BLaER1 treated with 17β-estradiol and CSF1 and Interleukin-3, amounts not matched to agents 10 nM and 100 nM (cell line): ENCODE measurements around the gene SZRD1.

Experiments
- H3K27ac ChIP-seq, 11 experiments: shearing (Covaris generic); formaldehyde crosslinking; 2 replicates each; pipeline ENCODE4 v1.8.1; 2022
- H3K27me3 ChIP-seq, 11 experiments: shearing (Covaris generic); formaldehyde crosslinking; 2 replicates each; pipeline ENCODE4 v1.8.1; 2022
- H3K36me3 ChIP-seq, 11 experiments: shearing (Covaris generic); formaldehyde crosslinking; 2 replicates each; pipeline ENCODE4 v1.8.1; 2022
- H3K4me1 ChIP-seq, 10 experiments: shearing (Covaris generic); formaldehyde crosslinking; 2 replicates each; pipeline ENCODE4 v1.8.1; 2022
- H3K4me2 ChIP-seq, 11 experiments: shearing (Covaris generic); formaldehyde crosslinking; 2 replicates each; pipeline ENCODE4 v1.8.1; 2022
- H3K4me3 ChIP-seq, 10 experiments: shearing (Covaris generic); formaldehyde crosslinking; 2 replicates each; pipeline ENCODE4 v1.8.1; 2022
- H3K9ac ChIP-seq, 11 experiments: shearing (Covaris generic); formaldehyde crosslinking; 2 replicates each; pipeline ENCODE4 v1.8.1; 2022
- H3K9me3 ChIP-seq, 11 experiments: shearing (Covaris generic); formaldehyde crosslinking; replicated peaks in 1 of 11; 2 replicates each; pipeline ENCODE4 v1.8.1; 2022
- H4K20me1 ChIP-seq, 11 experiments: shearing (Covaris generic); formaldehyde crosslinking; 2 replicates each; pipeline ENCODE4 v1.8.1; 2022
- Cebpa-rat ChIP-seq, 11 experiments: shearing (Covaris generic); IDR thresholded peaks; 2 replicates each; pipeline ENCODE4 v1.8.1; 2022

The SZRD1 gene

DNA sequence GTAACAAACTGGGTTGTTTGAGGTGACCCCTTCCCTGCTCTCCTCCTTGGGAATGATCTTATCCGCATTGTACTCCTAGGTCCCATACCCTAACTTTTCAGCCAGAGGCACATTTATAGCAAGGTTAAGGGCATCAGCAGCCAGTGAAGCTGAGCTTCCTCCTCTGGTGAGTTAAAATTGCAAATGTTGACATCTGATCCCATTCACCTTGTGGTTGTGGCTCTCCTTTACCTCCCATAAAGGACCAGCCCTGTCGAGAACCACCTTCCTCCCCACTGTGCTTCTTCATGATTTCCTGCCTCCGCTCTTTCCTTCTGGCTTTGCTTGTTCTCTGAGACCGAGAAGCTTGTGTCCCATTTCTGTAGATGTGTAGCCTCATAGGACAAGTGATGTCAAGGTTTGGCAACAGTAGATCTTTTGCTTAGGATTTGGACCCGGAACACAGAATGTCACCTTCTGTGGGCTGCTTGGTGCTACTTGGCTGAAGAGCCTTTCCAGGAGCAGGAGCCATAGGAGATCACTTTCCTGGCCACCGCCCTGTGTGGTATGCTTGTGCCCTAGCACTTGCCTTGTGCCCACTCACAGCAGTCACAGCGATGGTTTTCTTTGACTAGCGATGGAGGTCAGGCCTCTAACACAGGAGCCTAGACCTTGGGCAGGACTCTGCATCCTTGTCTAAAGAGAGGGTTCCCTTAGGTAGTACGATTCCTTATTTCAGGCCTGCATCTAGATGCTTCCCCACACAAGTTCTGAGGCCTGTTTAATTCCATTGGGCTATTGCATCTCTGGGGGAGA, 18.8 kb downstream of the SZRD1 start:
- Histone ChIP-seq H4K20me1 (peaks cover 96 to 100% (median 99%) of the 10 kb centered on the region in 11 experiments), H3K4me3 (no peak overlapping the region), H3K9ac (0 out of 22 replicates have a peak overlapping the region, but pooled peaks of 1 of the 11 experiments have one; percentile 12)

DNA sequence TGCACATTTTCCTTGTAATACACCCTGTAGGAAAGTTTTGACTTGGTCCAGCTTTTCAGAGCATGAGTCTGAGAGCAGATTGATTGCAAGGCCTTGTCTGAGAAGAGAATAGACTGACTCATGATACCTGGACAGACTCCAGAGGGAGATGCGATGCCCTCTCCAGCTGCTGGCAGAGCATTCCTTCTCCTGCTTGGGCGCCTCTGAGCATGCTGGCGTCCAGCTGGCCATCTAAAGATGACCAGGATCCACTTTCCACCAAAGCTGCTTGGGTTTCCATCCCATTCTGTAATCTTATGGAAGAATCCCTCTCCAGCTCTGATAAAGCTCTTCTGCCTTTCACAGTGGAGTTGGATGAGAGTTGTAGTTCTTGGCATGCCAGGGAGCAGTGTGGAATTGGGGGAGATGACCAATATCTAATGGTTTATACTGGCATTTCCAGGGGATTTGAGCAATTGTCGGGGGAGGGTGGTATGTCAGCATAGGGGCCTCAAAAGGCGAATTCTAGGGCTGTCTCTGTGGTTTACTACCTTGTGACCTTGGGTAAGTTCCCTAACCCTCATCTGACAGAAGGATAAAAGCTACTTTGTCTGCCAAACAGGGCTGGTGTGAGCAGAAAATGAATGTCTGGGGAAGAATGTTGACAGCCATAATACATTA, 19.5 kb downstream of the SZRD1 start:
- Histone ChIP-seq H3K27ac (peak overlapping the region in 1 of 11 experiments; percentile 33; a peak in 2 of 22 replicates), H3K4me1 (peaks cover 61 to 73% (median 63%) of the 10 kb centered on the region in 10 experiments), H3K9me3 (peaks cover 0 to 9% (median 0%) of the 10 kb centered on the region in 11 experiments; a peak in 1 of 22 replicates), H4K20me1 (peaks cover 96 to 100% (median 99%) of the 10 kb centered on the region in 11 experiments), H3K9ac (no peak overlapping the region), H3K36me3 (peaks cover 21 to 84% (median 61%) of the 10 kb centered on the region in 11 experiments; a peak in 21 of 22 replicates), H3K4me3 (no peak overlapping the region), H3K4me2 (peak overlapping the region; percentile 2 to 74 (median 35); a peak in 20 of 22 replicates), H3K27me3 (no peaks in the 10 kb centered on the region)
- no peak for TF ChIP-seq Cebpa-rat (IDR thresholded peaks at IDR 0.05)

More for the DNA sequence above, 18.8 kb downstream of the SZRD1 start:
- Histone ChIP-seq H3K27ac (0 out of 22 replicates have a peak overlapping the region, but pooled peaks of 1 of the 11 experiments have one; percentile 5), H3K27me3 (no peaks in the 10 kb centered on the region), H3K9me3 (peaks cover 0 to 9% (median 0%) of the 10 kb centered on the region in 11 experiments; a peak in 1 of 22 replicates), H3K36me3 (peaks cover 21 to 84% (median 62%) of the 10 kb centered on the region in 11 experiments; a peak in 21 of 22 replicates), H3K4me1 (peaks cover 53 to 66% (median 56%) of the 10 kb centered on the region in 10 experiments), H3K4me2 (peak overlapping the region; percentile 7 to 74 (median 35); a peak in 17 of 22 replicates)
- TF ChIP-seq Cebpa-rat (IDR thresholded peaks at IDR 0.05): no peak

DNA sequence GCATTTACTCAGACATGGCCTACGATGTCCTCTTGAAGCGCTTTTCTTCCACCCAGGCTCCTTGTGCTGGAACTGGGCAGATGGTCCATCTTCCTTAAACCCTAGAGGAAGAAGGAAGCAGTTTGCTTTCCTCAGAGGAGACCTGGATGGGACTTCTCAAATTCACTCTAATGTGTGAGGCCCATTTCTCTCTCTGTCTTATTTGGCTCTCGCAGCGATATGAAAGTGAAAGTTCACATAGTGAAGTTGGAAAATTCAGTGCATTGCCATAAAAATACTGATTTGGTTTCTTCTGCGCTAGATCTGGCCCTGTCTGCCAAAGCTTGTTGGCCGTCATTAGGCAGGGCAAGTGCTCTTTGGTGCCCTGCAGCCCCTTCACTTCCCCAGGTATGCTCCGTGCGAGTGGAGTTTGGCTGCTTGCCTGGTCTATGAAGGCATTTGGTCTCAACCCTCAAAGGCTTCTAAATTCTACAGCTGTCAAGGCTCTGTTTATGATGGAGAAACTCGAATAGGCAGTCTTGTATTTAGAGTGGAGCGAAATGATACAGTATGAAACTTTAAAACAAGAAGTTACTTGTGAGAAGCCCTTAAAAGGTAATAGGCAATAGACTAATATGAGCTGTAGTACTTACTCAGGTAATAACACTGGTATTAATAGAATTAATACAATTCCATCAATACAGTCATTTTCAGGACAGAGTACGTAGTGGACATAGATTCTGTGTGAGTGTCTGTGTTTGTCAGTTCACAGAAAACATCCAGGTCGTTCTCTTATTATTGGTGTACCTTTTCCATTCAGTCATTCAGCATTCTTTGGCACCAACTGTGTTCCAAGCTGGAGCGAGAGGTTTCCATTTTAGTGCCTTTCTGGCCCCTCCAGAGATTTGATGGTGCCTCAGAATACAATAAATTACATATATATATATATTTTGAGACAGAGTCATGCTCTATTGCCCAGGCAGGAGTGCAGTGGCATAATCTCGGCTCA, 20.5 kb downstream of the SZRD1 start:
- no peak for TF ChIP-seq Cebpa-rat (IDR thresholded peaks at IDR 0.05)
- Histone ChIP-seq H3K36me3 (peaks cover 23 to 85% (median 60%) of the 10 kb centered on the region in 11 experiments), H3K4me2 (peak overlapping the region; percentile 2 to 74 (median 35); a peak in 19 of 22 replicates), H4K20me1 (peaks cover 96 to 100% (median 99%) of the 10 kb centered on the region in 11 experiments), H3K4me1 (peaks cover 67 to 82% (median 71%) of the 10 kb centered on the region in 10 experiments), H3K9me3 (peaks cover 0 to 9% (median 0%) of the 10 kb centered on the region in 11 experiments; a peak in 1 of 22 replicates), H3K27ac (peak overlapping the region in 2 of 11 experiments; percentile 10 to 33; a peak in 2 of 22 replicates), H3K27me3 (no peaks in the 10 kb centered on the region), H3K4me3 (no peak overlapping the region), H3K9ac (no peak overlapping the region)

DNA sequence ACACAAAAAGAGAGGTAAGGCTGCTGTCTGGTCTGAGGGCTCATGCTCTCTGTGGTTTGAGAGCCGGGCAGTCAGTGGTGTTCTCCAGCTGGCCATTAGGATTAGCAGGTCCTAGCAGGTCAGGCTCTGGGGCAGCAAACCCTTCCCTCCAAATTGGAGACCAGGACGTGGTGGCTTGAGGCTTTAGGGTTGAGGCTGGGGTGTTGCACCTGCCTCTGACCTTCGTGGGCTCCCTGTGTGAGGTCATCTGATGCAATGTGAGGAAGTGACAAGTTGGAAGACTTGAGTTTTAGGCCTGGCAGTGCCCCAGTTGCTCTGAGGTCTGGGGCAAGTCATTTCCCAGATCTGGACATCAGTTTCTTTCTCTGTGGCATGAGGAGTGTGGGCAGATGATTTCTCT, 24.4 kb downstream of the SZRD1 start:
- Histone ChIP-seq H3K27ac (peak overlapping the region in 10 of 11 experiments; percentile 0 to 55 (median 30); a peak in 11 of 22 replicates), H3K9ac (peak overlapping the region in 5 of 11 experiments; percentile 1 to 30 (median 14); a peak in 5 of 22 replicates), H3K36me3 (peaks cover 40 to 90% (median 65%) of the 10 kb centered on the region in 11 experiments), H3K4me3 (no peak overlapping the region), H3K9me3 (peaks cover 0 to 9% (median 0%) of the 10 kb centered on the region in 11 experiments; a peak in 1 of 22 replicates), H3K4me2 (peak overlapping the region; percentile 37 to 71 (median 52)), H3K27me3 (no peaks in the 10 kb centered on the region), H3K4me1 (peaks cover 59 to 94% (median 71%) of the 10 kb centered on the region in 10 experiments), H4K20me1 (peaks cover 91 to 100% (median 98%) of the 10 kb centered on the region in 11 experiments)
- TF ChIP-seq Cebpa-rat (IDR thresholded peaks at IDR 0.05): no peak

DNA sequence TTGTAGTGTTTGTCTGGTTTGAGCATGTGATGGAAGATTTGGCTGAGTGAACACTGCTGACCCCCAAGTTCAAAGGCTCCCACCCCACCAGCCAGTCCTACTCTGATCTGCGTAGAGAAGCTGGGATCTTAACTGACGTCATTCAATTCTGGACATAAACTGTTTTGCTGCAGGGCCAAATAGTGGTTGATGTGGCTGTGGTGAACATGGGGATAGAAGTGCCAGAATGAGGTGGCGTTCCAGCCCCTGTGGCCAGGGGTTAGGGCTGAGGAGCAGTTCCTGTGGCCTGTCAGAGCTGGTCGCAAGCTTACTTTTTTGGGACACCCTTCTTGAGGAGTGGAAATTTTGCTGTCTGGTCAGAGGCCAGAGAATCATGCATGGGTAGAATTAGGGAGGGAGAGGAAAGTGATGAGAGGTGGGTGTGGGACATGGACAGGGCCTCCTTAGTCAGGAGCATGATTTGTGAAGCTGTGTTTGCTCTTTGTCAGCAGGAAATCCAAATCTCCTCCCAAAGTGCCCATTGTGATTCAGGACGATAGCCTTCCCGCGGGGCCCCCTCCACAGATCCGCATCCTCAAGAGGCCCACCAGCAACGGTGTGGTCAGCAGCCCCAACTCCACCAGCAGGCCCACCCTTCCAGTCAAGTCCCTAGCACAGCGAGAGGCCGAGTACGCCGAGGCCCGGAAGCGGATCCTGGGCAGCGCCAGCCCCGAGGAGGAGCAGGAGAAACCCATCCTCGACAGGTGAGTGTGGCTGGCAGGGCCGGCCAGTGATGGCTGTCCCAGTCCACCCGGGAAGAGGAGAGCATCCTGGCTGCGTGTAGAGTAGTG, 25.9 kb downstream of the SZRD1 start:
- peaks cover 43 to 92% (median 67%) of the 10 kb centered on the region in 11 experiments for H3K36me3 ChIP-seq
- H3K27ac ChIP-seq: peak overlapping the region in 5 of 11 experiments; percentile 8 to 55 (median 35); a peak in 6 of 22 replicates
- H4K20me1 ChIP-seq: peaks cover 84 to 100% (median 97%) of the 10 kb centered on the region in 11 experiments
- H3K27me3 ChIP-seq: no peaks in the 10 kb centered on the region
- H3K4me1 ChIP-seq: peaks cover 61 to 94% (median 74%) of the 10 kb centered on the region in 10 experiments
- peak overlapping the region in 2 of 11 experiments; percentile 6 to 30; a peak in 1 of 22 replicates for H3K9ac ChIP-seq
- peaks cover 0 to 2% (median 0%) of the 10 kb centered on the region in 11 experiments; a peak in 1 of 22 replicates for H3K9me3 ChIP-seq
- no peak for TF ChIP-seq Cebpa-rat (IDR thresholded peaks at IDR 0.05)
- no peak overlapping the region for H3K4me3 ChIP-seq
- H3K4me2 ChIP-seq: peak overlapping the region in 5 of 11 experiments; percentile 52 to 71 (median 68); a peak in 6 of 22 replicates

DNA sequence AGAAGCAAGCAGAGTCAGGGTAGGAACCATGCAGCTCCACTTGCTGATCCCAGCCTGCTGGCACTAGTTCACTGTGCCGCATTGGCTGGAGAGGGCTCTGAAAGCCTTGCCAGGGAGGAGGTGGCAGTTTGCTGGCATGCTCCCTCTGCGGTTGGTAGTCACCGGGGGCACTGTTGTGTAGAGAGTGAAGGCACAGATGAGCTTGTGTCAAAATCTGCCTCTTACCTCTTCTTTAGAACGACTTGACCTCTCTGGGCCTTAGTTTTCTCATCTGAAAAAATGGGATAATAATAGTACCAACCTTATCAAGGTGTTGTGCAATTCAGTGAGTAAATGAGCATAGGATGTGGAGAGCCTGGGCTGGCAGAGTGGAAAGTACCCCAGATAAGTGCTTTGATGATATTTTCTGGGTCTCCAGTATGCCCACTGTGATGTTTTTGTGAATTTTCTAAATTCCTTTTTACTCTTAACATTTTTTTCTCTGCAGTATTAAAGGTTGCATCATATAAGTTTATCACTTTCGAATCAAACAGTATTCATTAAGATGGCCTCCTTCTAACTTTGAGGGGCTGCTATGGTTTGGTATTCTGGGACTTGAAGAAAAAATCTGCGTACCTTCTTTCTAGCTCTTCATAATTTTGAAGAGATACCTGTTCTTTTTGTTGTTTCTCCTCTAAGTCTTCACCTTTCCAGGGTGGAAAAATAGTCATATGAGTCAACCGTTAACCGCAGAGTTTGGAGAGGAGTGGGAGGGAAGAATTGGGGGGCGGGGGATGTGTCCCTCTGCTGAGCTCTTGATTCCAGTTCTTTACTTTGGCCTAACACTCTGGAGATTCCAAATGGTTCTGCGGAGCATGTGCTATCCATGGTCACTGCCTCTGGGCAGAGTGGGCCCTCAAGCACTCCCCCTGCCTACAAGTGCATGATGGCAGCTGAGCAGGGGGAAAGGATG, 26.8 kb downstream of the SZRD1 start:
- H3K27me3 ChIP-seq: no peaks in the 10 kb centered on the region
- H3K27ac ChIP-seq: 0 out of 22 replicates have a peak overlapping the region, but pooled peaks of 1 of the 11 experiments have one; percentile 5
- H3K4me3 ChIP-seq: no peak overlapping the region
- peak in 1 of 11 experiments; percentile 33; a peak in 1 of 22 replicates for TF ChIP-seq Cebpa-rat (IDR thresholded peaks at IDR 0.05)
- H3K4me2 ChIP-seq: peak overlapping the region in 1 of 11 experiments; percentile 70; a peak in 1 of 22 replicates
- peaks cover 61 to 94% (median 74%) of the 10 kb centered on the region in 10 experiments for H3K4me1 ChIP-seq
- H3K9ac ChIP-seq: 0 out of 22 replicates have a peak overlapping the region, but pooled peaks of 1 of the 11 experiments have one; percentile 13
- peaks cover 52 to 93% (median 74%) of the 10 kb centered on the region in 11 experiments for H3K36me3 ChIP-seq
- H4K20me1 ChIP-seq: peaks cover 75 to 100% (median 97%) of the 10 kb centered on the region in 11 experiments
- H3K9me3 ChIP-seq: no peaks in the 10 kb centered on the region
